HG03139 (cell line): ENCODE results near the gene PGLYRP2.

Experiments
- ATAC-seq: cut with Tn5 transposase; IDR thresholded peaks from one replicate; pipeline ENCODE4 v1.9.1; 2021; ENCODE audit not compliant: unreplicated experiment

Gene PGLYRP2

DNA sequence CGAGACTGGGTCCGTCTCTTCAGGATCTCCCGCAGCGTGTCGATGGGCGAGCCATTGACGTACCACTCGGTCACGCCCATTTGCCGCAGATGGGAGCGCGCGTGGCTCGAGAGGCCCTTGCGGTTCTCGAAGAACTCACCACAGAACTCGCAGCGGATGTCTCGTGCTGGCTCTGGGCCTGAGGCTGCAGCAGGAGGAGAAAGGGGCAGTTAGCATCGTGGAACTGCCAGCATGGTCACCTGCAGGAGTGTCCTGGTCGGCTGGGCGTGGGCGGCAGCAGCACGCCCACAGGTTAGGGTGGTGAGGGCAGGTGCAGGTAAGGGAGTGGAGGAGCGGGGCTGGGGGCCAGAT is 52.0 kb downstream of the PGLYRP2 start:
- ATAC-seq, result no peak

DNA sequence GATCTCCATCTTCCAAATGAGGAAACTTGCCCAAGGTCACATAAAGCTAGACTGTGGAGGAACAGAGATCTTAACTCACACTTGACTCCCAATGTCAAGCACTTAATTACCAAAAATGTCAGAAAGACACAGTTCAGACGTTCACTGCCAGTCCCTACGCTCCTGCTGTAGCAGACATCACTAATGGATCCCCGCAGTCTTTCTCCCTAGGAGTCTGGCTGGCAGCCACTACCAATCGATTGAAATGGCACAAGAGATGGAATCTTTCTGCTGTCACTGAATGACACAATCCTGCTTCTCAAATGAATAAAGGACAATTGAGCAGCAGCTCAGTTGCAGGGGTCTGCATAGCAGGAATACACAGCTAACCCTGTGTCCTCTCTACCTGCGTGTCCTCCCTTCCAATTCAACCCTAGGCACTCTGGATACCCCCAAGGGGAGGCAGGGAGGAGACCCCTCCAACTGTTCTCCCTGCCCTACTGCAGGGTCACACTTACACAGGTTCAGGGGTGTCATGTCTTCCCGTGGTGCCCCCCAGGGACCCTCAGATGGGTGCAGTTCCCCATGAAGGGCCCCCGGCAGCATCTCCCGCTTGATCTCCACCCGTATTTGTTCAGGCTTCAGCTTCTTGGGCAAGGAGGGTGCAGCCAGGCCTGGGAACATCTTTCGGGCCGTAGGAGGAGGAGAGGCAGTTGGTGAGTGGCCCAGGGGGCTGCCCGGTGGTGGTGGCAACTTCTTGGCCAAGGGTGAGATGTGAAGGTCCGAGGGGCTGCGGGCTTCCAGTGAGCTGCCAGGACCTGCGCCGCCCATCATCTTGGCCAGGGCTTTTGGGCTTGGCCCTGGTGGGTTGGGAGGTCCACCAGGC is 52.6 kb downstream of the PGLYRP2 start:
- ATAC-seq, result no peak

DNA sequence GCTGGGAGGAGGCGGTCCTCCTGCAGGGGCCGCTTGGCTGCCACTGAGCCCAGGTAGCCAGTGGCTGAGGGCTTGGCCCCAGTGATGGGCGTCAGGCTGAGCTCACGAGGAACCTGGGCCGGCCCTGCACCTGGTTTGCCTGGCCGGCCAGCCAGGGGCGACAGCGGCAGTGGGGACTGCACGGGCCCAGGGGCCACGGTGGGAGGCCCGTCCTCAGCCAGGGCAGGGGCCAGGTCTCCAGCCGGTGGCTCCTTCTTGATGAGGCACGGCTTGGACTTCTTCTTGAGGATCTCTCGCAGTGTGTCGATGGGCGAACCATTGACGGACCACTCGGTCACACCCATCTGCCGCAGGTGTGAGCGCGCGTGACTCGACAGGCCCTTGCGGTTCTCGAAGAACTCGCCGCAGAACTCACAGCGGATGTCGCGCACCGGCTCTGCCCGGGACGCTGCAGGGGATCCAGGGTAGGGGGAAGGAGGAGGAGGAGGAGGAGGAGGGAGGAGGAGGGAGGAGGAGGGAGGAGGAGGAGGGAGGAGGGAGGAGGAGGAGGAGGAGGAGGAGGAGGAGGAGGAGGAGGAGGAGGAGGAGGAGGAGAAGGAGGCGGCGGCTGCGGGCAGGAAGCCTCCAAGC is 53.9 kb downstream of the PGLYRP2 start:
- no peak for ATAC-seq

DNA sequence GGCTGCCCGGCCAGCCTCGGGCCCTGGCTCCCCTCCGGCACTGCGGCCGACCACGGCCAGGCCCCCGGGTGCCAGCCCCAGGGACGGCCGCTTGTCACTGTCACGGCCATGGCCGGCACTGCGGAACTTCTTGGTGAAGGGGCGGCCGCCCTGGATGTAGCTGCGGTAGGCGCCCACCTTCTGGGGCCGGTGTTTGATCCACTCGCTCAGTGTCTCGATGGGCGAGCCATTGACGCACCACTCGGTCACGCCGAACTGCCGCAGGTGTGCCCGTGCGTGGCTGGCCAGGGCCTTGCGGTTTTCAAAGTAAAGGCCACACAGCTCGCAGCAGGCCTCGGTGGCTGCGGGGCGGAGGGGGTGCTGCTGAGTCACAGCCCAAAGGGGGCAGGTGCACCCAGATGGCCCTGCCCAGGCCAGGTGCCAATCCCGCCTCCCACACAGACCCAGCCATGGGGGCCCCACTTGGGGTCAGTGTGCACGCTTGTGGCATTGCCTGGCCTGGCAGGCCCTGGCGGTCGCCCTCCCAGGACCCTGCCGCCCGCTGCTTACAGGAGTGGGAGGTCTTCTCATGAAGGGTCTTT is 54.5 kb downstream of the PGLYRP2 start:
- no peak for ATAC-seq

DNA sequence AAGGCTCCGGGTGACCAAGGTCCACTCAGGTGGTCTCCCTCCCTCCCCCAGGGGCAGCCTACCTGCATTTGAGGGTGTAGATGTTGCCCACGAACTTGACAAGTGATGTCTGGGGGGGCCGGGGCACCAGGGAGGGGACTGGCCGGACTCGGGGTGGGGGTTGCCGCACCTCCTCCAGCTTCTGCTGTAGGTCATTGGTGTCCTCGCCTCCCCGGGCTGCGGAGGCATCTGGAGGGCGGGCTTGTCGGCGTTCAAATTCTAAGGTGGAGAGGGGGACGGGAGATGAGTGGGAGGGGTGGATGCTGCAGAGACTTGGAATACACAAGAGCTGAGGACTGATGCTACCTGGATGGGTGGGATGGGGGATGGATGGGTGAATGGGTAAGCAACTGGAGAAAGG is 55.2 kb downstream of the PGLYRP2 start:
- ATAC-seq, result no peak

DNA sequence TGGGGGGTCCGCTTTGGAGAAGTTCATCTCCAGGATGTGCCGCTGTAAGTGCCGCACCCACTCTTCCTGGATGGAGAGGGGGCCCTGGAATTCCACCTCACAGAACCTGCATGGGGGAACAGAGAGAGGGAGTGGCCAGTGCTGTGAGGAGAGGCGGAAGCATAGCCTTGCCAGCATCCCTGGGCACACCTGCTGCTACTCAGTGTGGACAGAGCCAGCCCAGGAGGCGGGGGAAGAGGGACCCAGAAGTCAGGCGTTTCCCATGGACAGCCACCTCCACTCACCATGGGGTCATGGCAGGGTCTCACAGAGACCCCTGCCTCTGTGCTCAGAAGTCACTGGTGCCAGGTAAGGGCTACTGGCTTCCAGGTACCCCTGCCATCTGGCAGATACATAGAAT is 56.2 kb downstream of the PGLYRP2 start:
- no peak for ATAC-seq

DNA sequence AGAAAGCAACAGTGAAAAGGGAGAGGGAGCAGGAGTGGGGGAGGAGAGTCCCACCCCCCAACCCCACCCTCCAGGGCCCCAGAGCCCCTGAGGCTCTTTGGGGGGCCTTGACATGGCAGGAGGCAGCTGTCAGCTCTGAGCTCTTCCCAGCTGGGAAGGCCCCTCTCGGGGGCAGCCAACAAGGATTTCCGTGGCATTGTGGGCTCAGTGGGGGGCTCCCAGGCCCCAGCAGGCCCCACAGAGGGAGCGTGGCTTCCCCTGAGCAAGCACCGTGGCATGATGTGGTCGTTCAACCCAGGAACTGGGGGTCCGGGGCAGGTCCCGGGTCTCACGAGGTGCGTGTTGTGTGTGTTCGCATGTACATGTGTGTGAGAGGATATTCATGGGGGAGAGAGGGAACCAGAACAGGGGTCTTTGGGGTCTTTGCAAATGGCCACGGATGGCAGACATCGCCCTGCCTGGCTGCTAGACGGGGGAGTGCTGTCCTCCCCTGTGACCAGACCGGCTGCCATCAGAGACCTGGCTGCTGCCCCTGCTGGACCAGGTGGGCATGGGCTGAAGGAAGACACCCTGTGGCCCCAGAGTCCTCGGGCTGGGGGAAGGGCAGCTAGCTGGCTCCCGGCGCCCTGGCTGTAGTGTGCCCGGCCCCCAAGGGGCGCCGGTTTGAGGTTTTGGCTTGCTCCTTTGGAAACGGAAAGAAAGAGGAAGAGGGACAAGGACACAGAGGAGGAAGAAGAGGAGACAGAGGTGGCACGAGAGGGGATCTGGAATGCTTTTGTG is 56.8 kb downstream of the PGLYRP2 start:
- no peak for ATAC-seq

DNA sequence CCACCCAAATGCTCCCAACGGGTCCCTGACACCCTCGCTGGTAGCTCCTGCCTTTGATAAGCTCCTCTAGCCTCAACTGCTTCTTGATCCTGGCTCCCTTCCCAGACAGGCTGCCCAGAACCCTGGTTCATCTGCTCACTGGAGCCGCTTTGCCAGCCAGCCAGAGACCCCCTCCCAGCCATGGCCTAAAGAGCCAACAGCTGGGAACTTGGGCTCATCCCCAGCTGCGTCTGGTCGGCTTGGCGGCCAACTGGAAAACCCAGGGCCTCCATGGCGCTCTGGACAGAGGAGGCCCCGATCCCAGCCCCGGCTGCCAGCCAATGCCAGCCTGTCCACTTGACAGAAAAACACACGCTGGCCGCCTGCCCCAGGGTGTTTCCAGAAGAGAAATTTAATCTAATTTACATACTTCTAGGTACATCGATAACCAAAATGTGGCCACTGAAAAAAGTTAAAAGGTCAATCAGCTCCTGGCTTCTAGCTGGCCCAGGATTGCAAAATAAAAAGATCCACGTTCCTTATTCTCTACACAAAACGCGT is 57.5 kb downstream of the PGLYRP2 start:
- ATAC-seq, result no peak

DNA sequence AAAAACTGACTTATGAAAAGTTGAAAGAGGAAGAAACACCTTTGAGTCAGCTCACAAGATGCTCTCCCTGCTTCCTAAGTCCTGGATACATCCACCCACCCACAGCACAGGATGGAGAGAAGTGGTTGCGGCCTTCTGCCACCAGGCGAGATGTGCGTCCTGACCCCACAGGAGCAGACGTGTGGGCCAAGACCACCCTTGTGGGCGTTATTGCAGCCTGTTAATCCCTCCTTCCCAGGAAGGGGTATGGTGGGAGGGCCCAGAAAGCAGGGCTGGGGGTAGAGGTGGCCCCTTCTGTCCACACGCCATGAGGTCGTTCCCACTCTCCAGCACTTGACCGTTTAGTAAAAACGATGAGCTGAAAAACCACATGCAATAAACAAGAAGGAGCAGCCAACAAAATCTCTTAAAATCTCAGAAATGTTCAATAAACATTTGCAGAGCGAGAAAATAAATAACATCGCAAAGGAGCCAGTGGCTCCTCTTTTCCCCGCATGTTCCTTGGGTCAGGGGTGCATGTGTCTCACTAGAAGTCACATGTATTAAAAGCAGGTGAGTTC is 58.1 kb downstream of the PGLYRP2 start:
- ATAC-seq, result no peak

DNA sequence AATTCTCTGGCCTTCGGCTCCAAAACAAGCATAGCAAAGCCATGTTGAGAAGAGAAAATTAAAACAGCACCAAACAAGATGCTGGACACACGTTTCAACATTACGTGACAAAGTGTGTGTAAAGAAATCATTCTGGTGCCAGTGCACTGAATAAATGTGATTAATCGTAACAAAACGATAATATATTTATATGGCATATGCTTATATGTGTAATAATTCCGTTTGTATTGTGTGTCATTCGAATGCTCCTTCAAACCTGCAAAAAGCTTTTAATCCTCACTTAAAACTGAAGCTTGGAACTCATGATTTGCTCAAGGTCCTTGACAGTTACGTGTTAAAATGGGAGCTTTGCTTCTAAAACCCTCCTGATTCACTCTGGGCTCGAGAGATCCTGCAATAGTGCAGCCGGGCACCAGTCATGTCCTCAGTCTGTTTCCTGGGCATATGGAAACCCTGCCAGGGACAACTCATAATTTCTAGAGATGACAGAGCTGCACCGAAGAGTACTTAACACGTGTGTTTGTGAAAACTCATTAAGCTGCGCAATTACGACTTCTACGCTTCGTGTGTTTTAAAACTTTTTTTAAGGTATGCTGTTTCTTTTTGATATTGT is 59.8 kb downstream of the PGLYRP2 start:
- ATAC-seq, result no peak
